Kidney capillary endothelial cell (primary cell): ENCODE results near the gene PGLYRP2.

Source experiments
- DNase-seq: peaks from one replicate; pipeline ENCODE4 v3.0.0-alpha.2; 2018; ENCODE audit warnings: low spot score

Gene PGLYRP2

GRCh38 chr19:15456441-15456840 lies 22.9 kb downstream of the PGLYRP2 start:
- DNase-seq = no peak

- DNase-seq = no peak
These were observed 23.3 kb downstream of the PGLYRP2 start for GRCh38 chr19:15455996-15456395.

GRCh38 chr19:15453906-15454860 lies 25.1 kb downstream of the PGLYRP2 start:
- no peak for DNase-seq

GRCh38 chr19:15453091-15453578 lies 26.2 kb downstream of the PGLYRP2 start:
- no peak for DNase-seq

GRCh38 chr19:15452111-15453047 lies 26.9 kb downstream of the PGLYRP2 start:
- peak; percentile 54 for DNase-seq

- no peak for DNase-seq
These were observed 28.8 kb downstream of the PGLYRP2 start for GRCh38 chr19:15450528-15450890.

GRCh38 chr19:15449620-15450527 lies 29.4 kb downstream of the PGLYRP2 start, which contains the start of gene WIZ:
WIZ (minus strand) TSS chr19:15449956; CDS start chr19:15448307, 1,649 bp downstream.
- peak; percentile 58 for DNase-seq

GRCh38 chr19:15448778-15449619 lies 30.3 kb downstream of the PGLYRP2 start:
- no peak for DNase-seq

GRCh38 chr19:15448044-15448777 lies 31.1 kb downstream of the PGLYRP2 start:
- no peak for DNase-seq

- DNase-seq = no peak
These were observed 32.2 kb downstream of the PGLYRP2 start for GRCh38 chr19:15447057-15447456.

GRCh38 chr19:15445807-15446376 lies 33.4 kb downstream of the PGLYRP2 start:
- no peak for DNase-seq

GRCh38 chr19:15445227-15445605 lies 34.1 kb downstream of the PGLYRP2 start:
- no peak for DNase-seq

- DNase-seq = no peak
These were observed 34.6 kb downstream of the PGLYRP2 start for GRCh38 chr19:15444505-15445226.

- DNase-seq = no peak
These were observed 35.5 kb downstream of the PGLYRP2 start for GRCh38 chr19:15443838-15444237.

- DNase-seq = no peak
These were observed 36.0 kb downstream of the PGLYRP2 start for GRCh38 chr19:15443325-15443724.

GRCh38 chr19:15442142-15442920 lies 37.0 kb downstream of the PGLYRP2 start:
- no peak for DNase-seq

GRCh38 chr19:15441317-15441716 lies 38.0 kb downstream of the PGLYRP2 start:
- no peak for DNase-seq
